ENCODE data around the gene LMNTD1. TPM values are rescaled to one million over a fixed set of nuclear protein-coding genes. Genes with fewer than 3 reads are reported as not detected.
"Not testable (repeated sequence)": the region's sequence is repeated elsewhere in the genome, so short reads cannot be mapped to it uniquely, and the experiment has no call there.

LMNTD1 gene
- total RNA-seq, 1 donor from 2014 or later = not detected

- Mint-ChIP-seq H3K4me1 (ENCODE audit: unreplicated experiment) (no peaks in the 10 kb centered on the region), H3K27ac (ENCODE audit: unreplicated experiment) (no peak overlapping the region), H3K4me3 (ENCODE audit: unreplicated experiment) (no peak overlapping the region), H3K27me3 (ENCODE audit: unreplicated experiment) (no peaks in the 10 kb centered on the region), H3K36me3 (ENCODE audit: low read depth, unreplicated experiment) (no peaks in the 10 kb centered on the region), H3K9me3 (ENCODE audit: unreplicated experiment) (no peaks in the 10 kb centered on the region)
- TF ChIP-seq CTCF (IDR thresholded peaks at IDR 0.05; ENCODE audit: unreplicated experiment) = no peak
- DNase-seq (ENCODE audit: low spot score) = no peak
Observed at GRCh38 chr12:25427337-25428249, 125.5 kb downstream of the LMNTD1 start.

- H3K27ac Mint-ChIP-seq (ENCODE audit: unreplicated experiment); H3K27me3 Mint-ChIP-seq (ENCODE audit: unreplicated experiment); H3K4me1 Mint-ChIP-seq (ENCODE audit: unreplicated experiment); DNase-seq (ENCODE audit: low spot score); H3K36me3 Mint-ChIP-seq (ENCODE audit: low read depth, unreplicated experiment); H3K9me3 Mint-ChIP-seq (ENCODE audit: unreplicated experiment); H3K4me3 Mint-ChIP-seq (ENCODE audit: unreplicated experiment): not testable (repeated sequence)
Observed at GRCh38 chr12:25426821-25427220, 126.3 kb downstream of the LMNTD1 start.

Measured in endothelial cell (in vitro differentiated cells).